Measurements from ENCODE around the gene PP2D1.

GRCh38 chr3:20055020-20055775 is 43.1 kb upstream of the PP2D1 start:
- TF ChIP-seq SUZ12 (IDR thresholded peaks at IDR 0.05; ENCODE audit: extremely low read depth, insufficient read depth, insufficient read length) (no peak), YY1 (IDR thresholded peaks at IDR 0.05; ENCODE audit: insufficient read depth, insufficient read length) (no peak)

Measured in NT2/D1 (cell line).